Gastrocnemius medialis (tissue), 4 donors: ENCODE measurements around the gene MEGF8.

Experiments
- POLR2A ChIP-seq, 2 donors: fragments of 450-650 bp; IDR thresholded peaks; one replicate each; pipeline ENCODE4 v1.6.1; 2017; ENCODE audit warnings: antibody characterized with exemption in 2 of 2, mild to moderate bottlenecking in 2 of 2, moderate library complexity in 2 of 2
- TF ChIP-seq, protein P1 (sequence below), 5 experiments: fragments of 450-650 bp in 3 of 5; fragments of 200-600 bp in 2 of 5; sonication (generic) in 2 of 5; IDR thresholded peaks in 4 of 5; conservative IDR thresholded peaks in 1 of 5; 1 replicate in 4 of 5; 2 replicates in 1 of 5; pipeline ENCODE4 v1.5.1; 2016 to 2019; ENCODE audit warnings: antibody characterized with exemption in 5 of 5, mild to moderate bottlenecking in 3 of 5, moderate library complexity in 3 of 5

DNA sequence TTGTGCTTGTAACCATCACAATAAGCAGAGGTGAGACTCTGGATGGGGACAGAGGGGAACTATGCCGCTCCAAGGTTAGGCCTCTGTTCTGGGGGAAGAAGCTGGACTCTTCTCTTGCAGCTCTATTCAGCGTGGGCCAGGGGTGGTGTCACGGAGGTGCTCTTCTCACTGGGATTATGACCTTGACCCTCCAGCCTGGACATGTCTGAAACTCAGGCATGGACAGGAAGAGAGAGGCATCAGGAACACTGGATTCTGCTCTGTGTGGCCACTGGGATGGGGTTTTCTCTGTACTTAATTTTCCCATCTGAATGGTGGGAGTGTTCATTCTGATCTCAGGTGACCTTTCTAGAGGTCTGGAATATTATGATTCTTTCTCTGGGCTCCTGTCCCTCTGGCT, 7.6 kb downstream of the MEGF8 start:
- TF ChIP-seq, protein P1, sequence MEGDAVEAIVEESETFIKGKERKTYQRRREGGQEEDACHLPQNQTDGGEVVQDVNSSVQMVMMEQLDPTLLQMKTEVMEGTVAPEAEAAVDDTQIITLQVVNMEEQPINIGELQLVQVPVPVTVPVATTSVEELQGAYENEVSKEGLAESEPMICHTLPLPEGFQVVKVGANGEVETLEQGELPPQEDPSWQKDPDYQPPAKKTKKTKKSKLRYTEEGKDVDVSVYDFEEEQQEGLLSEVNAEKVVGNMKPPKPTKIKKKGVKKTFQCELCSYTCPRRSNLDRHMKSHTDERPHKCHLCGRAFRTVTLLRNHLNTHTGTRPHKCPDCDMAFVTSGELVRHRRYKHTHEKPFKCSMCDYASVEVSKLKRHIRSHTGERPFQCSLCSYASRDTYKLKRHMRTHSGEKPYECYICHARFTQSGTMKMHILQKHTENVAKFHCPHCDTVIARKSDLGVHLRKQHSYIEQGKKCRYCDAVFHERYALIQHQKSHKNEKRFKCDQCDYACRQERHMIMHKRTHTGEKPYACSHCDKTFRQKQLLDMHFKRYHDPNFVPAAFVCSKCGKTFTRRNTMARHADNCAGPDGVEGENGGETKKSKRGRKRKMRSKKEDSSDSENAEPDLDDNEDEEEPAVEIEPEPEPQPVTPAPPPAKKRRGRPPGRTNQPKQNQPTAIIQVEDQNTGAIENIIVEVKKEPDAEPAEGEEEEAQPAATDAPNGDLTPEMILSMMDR (IDR thresholded peaks at IDR 0.05 in 4 of 5, conservative IDR thresholded peaks at IDR 0.05 in 1 of 5) = no peak
- TF ChIP-seq POLR2A (IDR thresholded peaks at IDR 0.05) = no peak
